ENCODE data around the gene SLC44A1. TPM values are rescaled to one million over a fixed set of nuclear protein-coding genes. Genes with fewer than 3 reads are reported as not detected.

The SLC44A1 gene
- total RNA-seq, 1 donor, result 28.3 TPM

GRCh38 chr9:105331160-105331559 is 86.7 kb downstream of the SLC44A1 start:
- DNase-seq (ENCODE audit: low read depth in 2 of 3, low spot score in 2 of 3), result no peak

- DNase-seq (ENCODE audit: low read depth in 2 of 3, low spot score in 2 of 3), result no peak
These were observed 87.3 kb downstream of the SLC44A1 start for GRCh38 chr9:105331755-105332154.

- no peak for DNase-seq (ENCODE audit: low read depth in 2 of 3, low spot score in 2 of 3)
These were observed 88.0 kb downstream of the SLC44A1 start for GRCh38 chr9:105332471-105332870.

GRCh38 chr9:105333076-105333475 is 88.6 kb downstream of the SLC44A1 start:
- no peak for DNase-seq (ENCODE audit: low read depth in 2 of 3, low spot score in 2 of 3)

- no peak for DNase-seq (ENCODE audit: low read depth in 2 of 3, low spot score in 2 of 3)
These were observed 89.4 kb downstream of the SLC44A1 start for GRCh38 chr9:105333811-105334210.

- no peak for DNase-seq (ENCODE audit: low read depth in 2 of 3, low spot score in 2 of 3)
These were observed 93.9 kb downstream of the SLC44A1 start for GRCh38 chr9:105338308-105338707.

- DNase-seq (ENCODE audit: low read depth in 2 of 3, low spot score in 2 of 3), result no peak
These were observed 95.4 kb downstream of the SLC44A1 start for GRCh38 chr9:105339849-105340248.

- peak in 2 of 3 donors; percentile 20 to 50 for DNase-seq (ENCODE audit: low read depth in 2 of 3, low spot score in 2 of 3)
These were observed 97.1 kb downstream of the SLC44A1 start for GRCh38 chr9:105341434-105342146.

GRCh38 chr9:105342147-105342505 is 97.7 kb downstream of the SLC44A1 start:
- DNase-seq (ENCODE audit: low read depth in 2 of 3, low spot score in 2 of 3), result no peak

- no peak for DNase-seq (ENCODE audit: low read depth in 2 of 3, low spot score in 2 of 3)
These were observed 99.8 kb downstream of the SLC44A1 start for GRCh38 chr9:105344283-105344682.

GRCh38 chr9:105345626-105346025 is 101.2 kb downstream of the SLC44A1 start:
- DNase-seq (ENCODE audit: low read depth in 2 of 3, low spot score in 2 of 3), result peak in 1 of 3 donors; percentile 3

- no peak for DNase-seq (ENCODE audit: low read depth in 2 of 3, low spot score in 2 of 3)
These were observed 101.8 kb downstream of the SLC44A1 start for GRCh38 chr9:105346273-105346672.

GRCh38 chr9:105354448-105354847 is 110.0 kb downstream of the SLC44A1 start:
- DNase-seq (ENCODE audit: low read depth in 2 of 3, low spot score in 2 of 3), result no peak

- peak in 2 of 3 donors; percentile 28 to 47 for DNase-seq (ENCODE audit: low read depth in 2 of 3, low spot score in 2 of 3)
These were observed 111.3 kb downstream of the SLC44A1 start for GRCh38 chr9:105355781-105356180.

GRCh38 chr9:105357937-105358336 is 113.5 kb downstream of the SLC44A1 start:
- no peak for DNase-seq (ENCODE audit: low read depth in 2 of 3, low spot score in 2 of 3)

GRCh38 chr9:105359892-105360291 is 115.4 kb downstream of the SLC44A1 start:
- DNase-seq (ENCODE audit: low read depth in 2 of 3, low spot score in 2 of 3), result no peak

- DNase-seq (ENCODE audit: low read depth in 2 of 3, low spot score in 2 of 3), result no peak
These were observed 115.9 kb downstream of the SLC44A1 start for GRCh38 chr9:105360344-105360743.

- no peak for DNase-seq (ENCODE audit: low read depth in 2 of 3, low spot score in 2 of 3)
These were observed 117.4 kb downstream of the SLC44A1 start for GRCh38 chr9:105361873-105362272.

- DNase-seq (ENCODE audit: low read depth in 2 of 3, low spot score in 2 of 3), result no peak
These were observed 118.0 kb downstream of the SLC44A1 start for GRCh38 chr9:105362470-105362869.

GRCh38 chr9:105363837-105364236 is 119.4 kb downstream of the SLC44A1 start:
- no peak for DNase-seq (ENCODE audit: low read depth in 2 of 3, low spot score in 2 of 3)

- no peak for DNase-seq (ENCODE audit: low read depth in 2 of 3, low spot score in 2 of 3)
These were observed 125.5 kb downstream of the SLC44A1 start for GRCh38 chr9:105369911-105370310.

- DNase-seq (ENCODE audit: low read depth in 2 of 3, low spot score in 2 of 3), result no peak
These were observed 129.3 kb downstream of the SLC44A1 start for GRCh38 chr9:105373723-105374122.

- no peak for DNase-seq (ENCODE audit: low read depth in 2 of 3, low spot score in 2 of 3)
These were observed 130.9 kb downstream of the SLC44A1 start for GRCh38 chr9:105375323-105375722.

All from hematopoietic multipotent progenitor cell (in vitro differentiated cells).